Panc1 (cell line): Measurements from ENCODE around the gene TINAG. TPM values are rescaled to one million over a fixed set of nuclear protein-coding genes. Genes with fewer than 3 reads are reported as not detected.

Source experiments
- ATAC-seq: fragments of 200-7000 bp; cut with Tn5 transposase; 2 replicates; pipeline ENCODE4 v1.9.1; 2020; ENCODE audit warnings: mild to moderate bottlenecking, moderate library complexity
- BruUV-seq: library from RNA; stranded (reverse); fragments of 400-500 nt; replicated peaks from 2 replicates; lab custom pipeline; 2021; lab: Mats Ljungman, UMichigan
- CTCF ChIA-PET: fragments of 300-600 bp; sonication (Branson Sonifier 250); formaldehyde crosslinking; loops from one replicate; lab custom pipeline; 2022; ENCODE audit warnings: antibody characterized with exemption; lab: Charles Lee
- POLR2A ChIA-PET: fragments of 300-600 bp; sonication (Branson Sonifier 250); formaldehyde crosslinking; loops from one replicate; lab custom pipeline; 2022; ENCODE audit warnings: antibody characterized with exemption; lab: Charles Lee
- DNase-seq: peaks from one replicate; pipeline ENCODE4 v3.0.0-alpha.2; 2010; ENCODE audit warnings: low read depth, low spot score
- H3K27ac ChIP-seq: 2 replicates; pipeline ENCODE4 v1.5.1; 2011; ENCODE audit warnings: mild to moderate bottlenecking, low read length, inconsistent platforms
- H3K27me3 ChIP-seq: fragments of 200-500 bp; sonication (Bioruptor generic); 2 replicates; pipeline ENCODE4 v1.6.0; 2014; ENCODE audit warnings: low read length, inconsistent platforms; ENCODE audit not compliant: control insufficient read depth, insufficient read depth
- H3K36me3 ChIP-seq: fragments of 200-500 bp; sonication (Bioruptor generic); 2 replicates; pipeline ENCODE4 v1.5.1; 2014; ENCODE audit warnings: inconsistent platforms, mild to moderate bottlenecking, low read length, moderate library complexity; ENCODE audit not compliant: control insufficient read depth, insufficient read depth
- H3K4me1 ChIP-seq: 2 replicates; pipeline ENCODE4 v1.5.1; 2011; ENCODE audit warnings: inconsistent platforms, mild to moderate bottlenecking, low read length, moderate library complexity; ENCODE audit not compliant: control insufficient read depth, insufficient read depth
- H3K4me3 ChIP-seq, 2 experiments: 2 replicates each; pipeline ENCODE4 v1.5.1; 2011 to 2012; ENCODE audit warnings: low read depth in 2 of 2, low read length in 2 of 2, mild to moderate bottlenecking in 2 of 2, inconsistent platforms in 1 of 2, moderate library complexity in 1 of 2
- H3K9me3 ChIP-seq: fragments of 200-500 bp; sonication (Bioruptor generic); 2 replicates; pipeline ENCODE4 v1.5.1; 2014; ENCODE audit warnings: low read depth, mild to moderate bottlenecking, inconsistent platforms, low read length, moderate library complexity; ENCODE audit not compliant: control insufficient read depth, insufficient read depth
- CTCF ChIP-seq: fragments of 450-650 bp; IDR thresholded peaks from 2 replicates; pipeline ENCODE4 v1.5.1; 2017; ENCODE audit warnings: mild to moderate bottlenecking
- POLR2AphosphoS5 ChIP-seq: IDR thresholded peaks from 2 replicates; pipeline ENCODE4 v1.6.1; 2012; ENCODE audit warnings: mild to moderate bottlenecking, low read depth, low read length, moderate library complexity
- REST ChIP-seq, 2 experiments: IDR thresholded peaks; 2 replicates each; pipeline ENCODE4 v1.6.1; 2011 to 2012; ENCODE audit warnings: low read depth in 2 of 2, control low read depth in 1 of 2, low read length in 1 of 2, mild to moderate bottlenecking in 1 of 2, moderate library complexity in 1 of 2; ENCODE audit not compliant: insufficient read depth in 1 of 2
- SIN3A ChIP-seq: IDR thresholded peaks from 2 replicates; pipeline ENCODE4 v1.6.1; 2012; ENCODE audit warnings: low read depth, mild to moderate bottlenecking, low read length, moderate library complexity, borderline replicate concordance; ENCODE audit not compliant: insufficient read depth
- TCF7L2 ChIP-seq: IDR thresholded peaks from 2 replicates; pipeline ENCODE4 v1.6.1; 2011; ENCODE audit warnings: mild to moderate bottlenecking, low read depth, low read length, inconsistent platforms
- in situ Hi-C: cut with HindIII; loops from 2 replicates; pipeline ENCODE4 v1.10.0; 2016; ENCODE audit warnings: low sequenced_read_pairs, low pct_unique_long_range_greater_than_20kb
- intact Hi-C: fragments of 100-400 bp; cut with micrococcal nuclease; formaldehyde crosslinking; loops from one replicate; pipeline ENCODE4 v1.10.0; 2022; ENCODE audit not compliant: unreplicated experiment
- total RNA-seq: library from RNA; stranded (reverse); gene quantifications from one replicate; pipeline ENCODE4 v1.2.1, GENCODE V29; 2021; ENCODE audit not compliant: unreplicated experiment

The TINAG gene
- total RNA-seq, 1 experiment from 2014 or later: not detected

GRCh38 chr6:54335871-54336270, 27.6 kb downstream of the TINAG start:
- TF ChIP-seq POLR2AphosphoS5 (no peak), REST (IDR thresholded peaks at IDR 0.05; ENCODE audit: insufficient read depth in 1 of 2, low read depth in 2 of 2, low read length in 1 of 2) (no peak), TCF7L2 (no peak), CTCF (no peak), SIN3A (no peak)
- POLR2A ChIA-PET: no interaction called here
- Histone ChIP-seq H3K27ac (no peak overlapping the region), H3K9me3 (no peaks in the 10 kb centered on the region), H3K4me1 (peaks cover 6% of the 10 kb centered on the region; the same call in 1 of the 2 replicates), H3K27me3 (no peaks in the 10 kb centered on the region), H3K36me3 (no peaks in the 10 kb centered on the region), H3K4me3 (no peak overlapping the region)
- no TSS peak for BruUV-seq
- DNase-seq (peak; percentile 84), ATAC-seq (peak; percentile 95)
- in situ Hi-C loops: no loop called here
- CTCF ChIA-PET: interaction anchor here (0.6 kb wide), 1 partner anchor 81 kb away, joined by 8 read pairs; no protein-coding TSS in a partner anchor
- intact Hi-C loops: no loop called here

GRCh38 chr6:54353975-54354374, 45.7 kb downstream of the TINAG start:
- no peak for ATAC-seq
- POLR2A ChIA-PET: no interaction called here
- no TSS peak for BruUV-seq
- H3K36me3 ChIP-seq: no peaks in the 10 kb centered on the region
- no peak overlapping the region for H3K4me3 ChIP-seq
- intact Hi-C loops: no loop called here
- no peak for DNase-seq
- H3K27ac ChIP-seq: no peak overlapping the region
- in situ Hi-C loops: no loop called here
- no peak for TF ChIP-seq TCF7L2
- TF ChIP-seq REST (IDR thresholded peaks at IDR 0.05; ENCODE audit: insufficient read depth in 1 of 2, low read depth in 2 of 2, low read length in 1 of 2): no peak
- TF ChIP-seq SIN3A: no peak
- no peak for TF ChIP-seq CTCF
- TF ChIP-seq POLR2AphosphoS5: no peak
- no peaks in the 10 kb centered on the region for H3K27me3 ChIP-seq
- H3K4me1 ChIP-seq: no peaks in the 10 kb centered on the region
- H3K9me3 ChIP-seq: peaks cover 3% of the 10 kb centered on the region; the same call in 1 of the 2 replicates
- CTCF ChIA-PET: no interaction called here
